GM12874 (cell line): Measurements from ENCODE around the gene MYCBPAP.

Experiments
- CTCF ChIP-seq: IDR thresholded peaks from 2 replicates; pipeline ENCODE4 v1.5.1; 2011; ENCODE audit warnings: low read depth, mild to moderate bottlenecking, control low read depth, low read length, moderate library complexity; ENCODE audit not compliant: insufficient read depth

MYCBPAP gene

GRCh38 chr17:50511058-50511457, 2.8 kb downstream of the MYCBPAP start:
- TF ChIP-seq CTCF = no peak

GRCh38 chr17:50513495-50513894, 5.3 kb downstream of the MYCBPAP start:
- TF ChIP-seq CTCF = no peak

DNA sequence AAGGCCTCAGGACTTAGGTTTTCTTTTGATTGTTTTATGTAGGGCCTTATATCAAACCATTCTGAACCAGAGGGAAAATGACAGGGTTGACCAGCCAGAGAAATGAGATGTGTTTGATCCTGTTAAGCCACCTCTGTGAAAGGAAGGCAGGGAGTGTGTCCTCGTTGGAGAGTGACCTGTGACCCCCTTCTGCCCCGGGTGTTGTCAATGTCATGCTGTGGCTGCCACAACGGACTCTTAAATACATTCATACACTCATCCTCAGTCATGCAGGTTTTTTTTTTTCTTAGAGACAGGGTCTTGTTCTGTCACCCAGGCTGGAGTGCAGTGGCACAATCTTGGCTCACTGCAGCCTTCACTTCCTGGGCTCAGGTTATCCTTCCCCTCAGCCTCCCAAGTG, 6.1 kb downstream of the MYCBPAP start:
- no peak for TF ChIP-seq CTCF

DNA sequence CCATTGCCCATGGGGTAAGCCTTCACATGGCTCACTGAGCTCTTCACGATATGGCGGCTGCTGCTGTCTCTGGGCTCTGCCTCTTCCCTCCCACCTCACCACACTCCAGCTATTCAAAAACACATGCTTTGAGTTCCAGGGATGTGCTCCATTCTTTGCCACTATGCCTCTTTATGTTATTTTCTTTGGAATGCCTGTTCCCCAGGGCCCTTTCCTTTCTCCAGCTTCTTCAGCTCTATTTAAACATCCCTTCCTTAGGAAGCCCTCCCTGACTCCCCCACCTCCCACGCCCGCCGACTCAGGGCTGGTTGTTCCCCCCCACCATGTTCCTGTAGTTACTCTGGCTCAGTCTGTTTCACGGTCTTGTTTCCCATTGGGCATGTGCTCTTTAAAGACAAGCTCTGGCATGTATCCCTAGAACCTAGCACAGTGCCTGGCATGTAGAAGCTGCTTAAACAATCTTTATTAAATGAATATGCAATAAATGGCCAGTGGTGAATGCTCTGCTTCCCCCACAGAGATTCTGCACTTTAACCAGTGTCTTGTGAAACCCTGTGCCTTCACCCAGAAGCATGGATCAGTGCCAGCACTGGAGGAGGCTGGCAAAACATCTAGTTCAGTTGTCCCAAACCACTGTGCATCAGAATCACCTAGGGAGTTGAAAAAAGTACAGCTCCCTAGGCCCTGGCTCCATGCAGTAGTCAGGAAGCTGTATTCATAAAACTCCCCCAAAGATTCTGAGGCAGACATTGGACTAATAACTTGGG, 6.9 kb downstream of the MYCBPAP start:
- TF ChIP-seq CTCF = no peak

GRCh38 chr17:50517011-50517410, 8.8 kb downstream of the MYCBPAP start:
- no peak for TF ChIP-seq CTCF

DNA sequence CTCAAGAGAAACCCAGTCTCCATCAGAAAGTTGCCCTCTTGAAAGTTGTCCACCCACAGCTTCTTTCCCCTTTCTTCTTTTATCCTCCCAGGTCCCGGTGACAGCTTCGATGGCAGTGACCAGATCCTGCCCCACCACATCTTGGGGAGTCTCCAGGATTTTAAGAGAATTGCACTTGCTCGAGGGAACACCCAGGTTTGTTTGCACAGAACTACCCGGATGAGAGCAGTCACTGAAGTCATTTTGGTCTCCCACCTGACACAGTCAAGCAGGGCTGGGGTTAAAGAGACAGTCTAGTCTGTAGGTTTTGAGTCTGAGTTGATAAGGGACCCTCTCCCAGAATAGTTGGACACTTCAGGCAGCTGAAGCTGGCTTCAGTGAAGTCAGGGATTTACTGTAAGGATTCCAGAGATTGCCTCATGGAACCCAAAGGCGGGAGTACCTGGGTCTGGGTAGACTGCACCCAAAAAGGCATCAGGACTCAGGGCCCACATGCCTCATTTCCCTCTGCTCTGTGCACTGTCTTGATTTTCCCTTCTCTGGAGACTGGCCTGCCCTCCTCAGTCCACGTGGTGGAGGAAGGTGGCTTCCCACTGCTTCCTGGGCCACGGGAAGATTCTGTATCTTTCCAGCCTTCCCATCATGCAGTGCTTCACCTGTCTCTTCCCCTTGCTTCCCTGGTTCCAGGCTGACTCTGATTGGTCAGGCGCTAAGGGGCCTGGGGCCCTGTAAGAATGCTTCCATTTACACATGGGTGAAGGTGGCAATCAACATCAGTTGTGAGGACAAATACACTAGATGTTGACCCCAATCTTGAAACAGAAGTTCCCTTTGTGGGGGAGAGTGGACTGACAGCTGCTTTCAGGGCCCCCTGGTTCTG, 9.5 kb downstream of the MYCBPAP start:
- no peak for TF ChIP-seq CTCF

- TF ChIP-seq CTCF = no peak
These were observed 10.3 kb downstream of the MYCBPAP start for GRCh38 chr17:50518384-50519023.
